K562 (cell line): ENCODE measurements around the gene FOSL2. TPM values are rescaled to one million over a fixed set of nuclear protein-coding genes. Genes with fewer than 3 reads are reported as not detected.

Source experiments
- ATAC-seq: fragments of 200-7000 bp; cut with Tn5 transposase; 3 replicates; pipeline ENCODE4 v1.9.1; 2020; ENCODE audit warnings: moderate library complexity
- BruUV-seq: library from RNA; stranded (reverse); fragments of 400-500 nt; replicated peaks from 2 replicates; lab custom pipeline; 2021; lab: Mats Ljungman, UMichigan
- CTCF ChIA-PET: fragments of 300-600 bp; formaldehyde crosslinking; extraction: SDS; loops from one replicate; lab custom pipeline; 2021; ENCODE audit warnings: low intra/inter-chr PET ratio; lab: Yijun Ruan, JAX
- POLR2A ChIA-PET: fragments of 300-600, 350-650 bp; sonication (Branson Sonifier 250); formaldehyde crosslinking; extraction: SDS; loops from one replicate; lab custom pipeline; 2021; ENCODE audit warnings: antibody characterized with exemption, inconsistent platforms; lab: Yijun Ruan, JAX
- DNase-seq, 4 experiments: peaks; one replicate each; pipeline versions ENCODE4 v3.0.0 to v3.0.0-alpha.2; 2011 to 2018; ENCODE audit warnings: low spot score in 3 of 4, mixed read lengths in 3 of 4; ENCODE audit errors: extremely low read depth in 1 of 4
- FAIRE-seq: peaks from 2 replicates; lab custom pipeline; 2011; peaks lifted over from hg19 to GRCh38; lab: Jason Lieb, UNC
- H2AFZ ChIP-seq: 2 replicates; pipeline ENCODE4 v1.6.0; 2011; ENCODE audit warnings: low read depth, low read length, control low read depth, inconsistent platforms
- H3K27ac ChIP-seq: fragments of 200-600 bp; 3 replicates; pipeline ENCODE4 v1.8.0; 2011; ENCODE audit warnings: low read depth, mild to moderate bottlenecking, control low read depth, inconsistent platforms, low read length, moderate library complexity, mixed read lengths; ENCODE audit errors: extremely low read depth
- H3K27me3 ChIP-seq, 2 experiments: fragments of 300-600 bp in 1 of 2; 2 replicates in 1 of 2; 3 replicates in 1 of 2; pipeline versions ENCODE4 v1.6.0 to v1.8.0; 2011; ENCODE audit warnings: inconsistent platforms in 2 of 2, low read length in 2 of 2, mild to moderate bottlenecking in 1 of 2, mixed read lengths in 1 of 2, moderate library complexity in 1 of 2; ENCODE audit not compliant: control insufficient read depth in 2 of 2, insufficient read depth in 2 of 2
- H3K36me3 ChIP-seq: fragments of 300-600 bp; 3 replicates; pipeline ENCODE4 v1.8.0; 2011; ENCODE audit warnings: mild to moderate bottlenecking, low read length, inconsistent platforms; ENCODE audit not compliant: control insufficient read depth, insufficient read depth
- H3K4me1 ChIP-seq, 2 experiments: fragments of 200-600 bp in 1 of 2; replicated peaks in 1 of 2; 2 replicates in 1 of 2; 3 replicates in 1 of 2; pipeline versions ENCODE4 v1.5.1 to v1.8.0; 2011; ENCODE audit warnings: inconsistent platforms in 2 of 2, low read length in 2 of 2, mild to moderate bottlenecking in 1 of 2, mixed read lengths in 1 of 2, moderate library complexity in 1 of 2; ENCODE audit not compliant: control insufficient read depth in 2 of 2, insufficient read depth in 2 of 2
- H3K4me2 ChIP-seq: 2 replicates; pipeline ENCODE4 v1.6.1; 2011; ENCODE audit warnings: low read length, control low read depth, inconsistent platforms, mixed read lengths; ENCODE audit not compliant: insufficient read depth
- H3K4me3 ChIP-seq: fragments of 200-600 bp; sonication (generic), shearing (Covaris generic); 2 replicates; pipeline ENCODE4 v1.5.1; 2016; ENCODE audit warnings: control low read depth, inconsistent platforms
- H3K79me2 ChIP-seq: fragments of 200-600 bp; 3 replicates; pipeline ENCODE4 v1.8.0; 2011; ENCODE audit warnings: low read length, inconsistent platforms; ENCODE audit not compliant: control insufficient read depth, insufficient read depth
- H3K9ac ChIP-seq, 2 experiments: 2 replicates each; pipeline versions ENCODE4 v1.6.0 to v1.6.1; 2011; ENCODE audit warnings: low read depth in 2 of 2, low read length in 2 of 2, control low read depth in 1 of 2, inconsistent platforms in 1 of 2, mild to moderate bottlenecking in 1 of 2, mixed read lengths in 1 of 2; ENCODE audit not compliant: insufficient read depth in 1 of 2
- H3K9me1 ChIP-seq: one replicate; pipeline ENCODE4 v1.6.0; 2011; ENCODE audit warnings: inconsistent platforms, mild to moderate bottlenecking, low read length, moderate library complexity; ENCODE audit not compliant: control insufficient read depth, insufficient read depth
- H3K9me3 ChIP-seq: replicated peaks from 2 replicates; pipeline ENCODE4 v1.5.1; 2011; ENCODE audit warnings: low read depth, low read length, inconsistent platforms; ENCODE audit not compliant: control insufficient read depth, insufficient read depth
- H4K20me1 ChIP-seq: replicated peaks from 2 replicates; pipeline ENCODE4 v1.6.1; 2011; ENCODE audit warnings: low read length, inconsistent platforms, mixed read lengths; ENCODE audit not compliant: control insufficient read depth, insufficient read depth
- ASH1L ChIP-seq: fragments of 450-650 bp; IDR thresholded peaks from 2 replicates; pipeline ENCODE4 v1.6.1; 2018; ENCODE audit warnings: borderline replicate concordance, mild to moderate bottlenecking, low read depth; ENCODE audit not compliant: partially characterized antibody
- BRF1 ChIP-seq: IDR thresholded peaks from 3 replicates; pipeline ENCODE4 v1.6.1; 2011; ENCODE audit warnings: borderline replicate concordance, mild to moderate bottlenecking; ENCODE audit not compliant: insufficient read length; ENCODE audit errors: extremely low read depth
- CC2D1A ChIP-seq: fragments of 450-650 bp; IDR thresholded peaks from 2 replicates; pipeline ENCODE4 v1.6.1; 2017; ENCODE audit warnings: mild to moderate bottlenecking
- KDM1A ChIP-seq, 2 experiments: fragments of 450-650 bp; IDR thresholded peaks; 2 replicates each; pipeline ENCODE4 v1.6.1; 2016; ENCODE audit warnings: mild to moderate bottlenecking in 2 of 2
- MCM5 ChIP-seq: fragments of 450-650 bp; IDR thresholded peaks from 2 replicates; pipeline ENCODE4 v1.6.1; 2016; ENCODE audit warnings: low read depth
- PHF20 ChIP-seq: fragments of 450-650 bp; IDR thresholded peaks from 2 replicates; pipeline ENCODE4 v1.6.1; 2018; ENCODE audit not compliant: partially characterized antibody
- SNRNP70 ChIP-seq: fragments of 200-400 bp; formaldehyde crosslinking; optimal IDR thresholded peaks from 2 replicates; pipeline ENCODE3; 2017; ENCODE audit warnings: low read depth, low read length
- TEAD4 ChIP-seq, 2 experiments: sonication (generic) in 1 of 2; formaldehyde crosslinking in 1 of 2; IDR thresholded peaks; 2 replicates each; pipeline versions ENCODE4 v1.6.1 to v1.8.0; 2012 to 2022; ENCODE audit warnings: borderline replicate concordance in 1 of 2, inconsistent platforms in 1 of 2, low read length in 1 of 2, mild to moderate bottlenecking in 1 of 2, missing genetic modification reagents in 1 of 2
- ZNF75A ChIP-seq: fragments of 450-650 bp; formaldehyde crosslinking; IDR thresholded peaks from 2 replicates; pipeline ENCODE4 v1.4.0; 2020; ENCODE audit warnings: mild to moderate bottlenecking
- ZNF778 ChIP-seq: fragments of 450-650 bp; formaldehyde crosslinking; IDR thresholded peaks from 2 replicates; pipeline ENCODE4 v1.4.0; 2020; ENCODE audit warnings: mild to moderate bottlenecking, moderate library complexity
- WGBS: fragments of 100-300 bp; shearing (Covaris generic); methylation state at CpG from one replicate; pipeline ENCODE4 v1.1.6; 2016; ENCODE audit warnings: low coverage, mixed read lengths; ENCODE audit not compliant: insufficient coverage; ENCODE audit errors: missing lambda C conversion rate; 5-methylcytosine and 5-hydroxymethylcytosine counted together
- in situ Hi-C: fragments of 300-500 bp; cut with MboI; formaldehyde crosslinking; loops from 4 replicates; pipeline ENCODE4 v1.15.0; 2018; ENCODE audit warnings: inconsistent platforms, mixed read lengths
- intact Hi-C: fragments of 100-400 bp; cut with micrococcal nuclease; formaldehyde crosslinking; loops from 2 replicates; pipeline ENCODE4 v1.14.2; 2022
- polyA plus RNA-seq, 8 experiments: library from polyadenylated mRNA; depleted of rRNA in 4 of 8; stranded (reverse) in 5 of 8; unstranded in 3 of 8; fragments of >200 nt; fragmentation: Nextera tagmentation in 2 of 8; fragmentation: Illumina TruSeq in 1 of 8; extraction: Ambion mirVana in 2 of 8; extraction: Trizol in 1 of 8; gene quantifications; 2 replicates each; pipeline versions ENCODE4 v1.2.1 to v1.2.3, GENCODE V29; 2011 to 2014; ENCODE audit warnings: inconsistent platforms in 1 of 8, missing spikeins in 1 of 8
- total RNA-seq, 7 experiments: library from RNA; depleted of rRNA in 6 of 7; stranded (reverse); fragments of >200 nt in 6 of 7; fragmentation: Illumina TruSeq in 2 of 7; extraction: Trizol in 2 of 7; gene quantifications; 2 replicates each; pipeline versions ENCODE4 v1.2.1 to v1.2.3, GENCODE V29; 2011 to 2021; ENCODE audit warnings: low replicate concordance in 1 of 7
- TF ChIP-seq, protein P1 (sequence below): fragments of 250-450 bp; sonication (Bioruptor Pico); IDR thresholded peaks from 2 replicates; pipeline ENCODE4 v1.8.0; 2022; ENCODE audit warnings: moderate library complexity, mild to moderate bottlenecking, inconsistent platforms
- TF ChIP-seq, protein P2 (sequence below): fragments of 250-450 bp; sonication (Bioruptor Pico); IDR thresholded peaks from 2 replicates; pipeline ENCODE4 v1.4.0; 2020; ENCODE audit warnings: mild to moderate bottlenecking, moderate library complexity, borderline replicate concordance
- TF ChIP-seq, protein P3 (sequence below): fragments of 200-800 bp; sonication (Bioruptor generic); IDR thresholded peaks from 2 replicates; pipeline ENCODE4 v1.6.1; 2017; ENCODE audit warnings: missing genetic modification characterization, missing compliant biosample characterization
- TF ChIP-seq, protein P4 (sequence below): fragments of 250-450 bp; sonication (Bioruptor Pico); IDR thresholded peaks from 2 replicates; pipeline ENCODE4 v1.8.0; 2022; ENCODE audit warnings: inconsistent platforms

FOSL2 gene
- total and polyA plus RNA-seq, 9 of the 15 experiments (the other 6 are each of a cell fraction or from before 2014, with no cell fraction given), result 0.04 to 2.9 (median 0.80) TPM

DNA sequence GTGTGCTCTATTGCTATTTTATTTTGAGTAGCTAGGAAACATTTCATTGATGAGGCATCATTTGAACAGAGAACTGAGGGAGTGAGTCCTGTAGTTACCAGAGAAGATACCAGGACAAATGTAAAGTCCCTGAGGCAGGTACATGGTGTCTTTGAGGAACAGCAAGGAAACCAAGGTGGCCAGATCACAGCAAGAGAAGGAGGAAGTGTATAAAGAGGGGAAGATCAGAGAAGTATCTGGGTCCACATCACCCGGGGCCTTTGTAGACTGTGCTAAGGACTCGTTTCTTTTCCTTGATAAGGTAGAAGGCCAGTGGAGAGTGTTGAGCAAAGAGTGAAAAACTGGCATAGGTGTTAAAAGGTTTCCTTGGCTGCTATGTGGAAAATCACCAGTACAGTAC, 68.4 kb downstream of the FOSL2 start:
- peaks cover 0 to 17% of the 10 kb centered on the region in 2 experiments; a peak in 3 of 5 replicates for H3K27me3 ChIP-seq
- DNase-seq (no peak), FAIRE-seq (no peak), ATAC-seq (no peak)
- no peaks in the 10 kb centered on the region for H4K20me1 ChIP-seq
- H3K4me2 ChIP-seq, result no peak overlapping the region
- peaks cover 0 to 3% of the 10 kb centered on the region in 2 experiments; a peak in 1 of 5 replicates for H3K4me1 ChIP-seq
- H3K9me3 ChIP-seq, result no peaks in the 10 kb centered on the region
- intact Hi-C loops, result no loop called here
- WGBS, result 0% methylated on average over 2 of the region's 2 CpGs
- no peaks in the 10 kb centered on the region for H3K36me3 ChIP-seq
- no peak overlapping the region for H3K4me3 ChIP-seq
- in situ Hi-C loops, result no loop called here
- ChIA-PET CTCF (no interaction called here), POLR2A (interaction anchor here (0.7 kb wide), 1 partner anchor 779 kb away, joined by 3 read pairs; no protein-coding TSS in a partner anchor)
- no peak overlapping the region for H2AFZ ChIP-seq
- no peaks in the 10 kb centered on the region for H3K79me2 ChIP-seq
- no peak overlapping the region for H3K9ac ChIP-seq
- BruUV-seq, result no TSS peak
- H3K27ac ChIP-seq, result no peak overlapping the region
- H3K9me1 ChIP-seq, result no peaks in the 10 kb centered on the region
- TF ChIP-seq ZNF778 (no peak), ASH1L (no peak), KDM1A (IDR thresholded peaks at IDR 0.05) (no peak), MCM5 (no peak), ZNF75A (CRISPR knock-in tag) (no peak), PHF20 (no peak), BRF1 (no peak), TEAD4 (IDR thresholded peaks at IDR 0.05; ENCODE audit: low read length) (no peak), TEAD4 (CRISPR knock-in tag; IDR thresholded peaks at IDR 0.05; ENCODE audit: borderline replicate concordance) (no peak), CC2D1A (no peak), SNRNP70 (no peak)
- TF ChIP-seq, protein P1, sequence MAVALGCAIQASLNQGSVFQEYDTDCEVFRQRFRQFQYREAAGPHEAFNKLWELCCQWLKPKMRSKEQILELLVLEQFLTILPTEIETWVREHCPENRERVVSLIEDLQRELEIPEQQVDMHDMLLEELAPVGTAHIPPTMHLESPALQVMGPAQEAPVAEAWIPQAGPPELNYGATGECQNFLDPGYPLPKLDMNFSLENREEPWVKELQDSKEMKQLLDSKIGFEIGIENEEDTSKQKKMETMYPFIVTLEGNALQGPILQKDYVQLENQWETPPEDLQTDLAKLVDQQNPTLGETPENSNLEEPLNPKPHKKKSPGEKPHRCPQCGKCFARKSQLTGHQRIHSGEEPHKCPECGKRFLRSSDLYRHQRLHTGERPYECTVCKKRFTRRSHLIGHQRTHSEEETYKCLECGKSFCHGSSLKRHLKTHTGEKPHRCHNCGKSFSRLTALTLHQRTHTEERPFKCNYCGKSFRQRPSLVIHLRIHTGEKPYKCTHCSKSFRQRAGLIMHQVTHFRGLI, result no peak
- TF ChIP-seq, protein P2, sequence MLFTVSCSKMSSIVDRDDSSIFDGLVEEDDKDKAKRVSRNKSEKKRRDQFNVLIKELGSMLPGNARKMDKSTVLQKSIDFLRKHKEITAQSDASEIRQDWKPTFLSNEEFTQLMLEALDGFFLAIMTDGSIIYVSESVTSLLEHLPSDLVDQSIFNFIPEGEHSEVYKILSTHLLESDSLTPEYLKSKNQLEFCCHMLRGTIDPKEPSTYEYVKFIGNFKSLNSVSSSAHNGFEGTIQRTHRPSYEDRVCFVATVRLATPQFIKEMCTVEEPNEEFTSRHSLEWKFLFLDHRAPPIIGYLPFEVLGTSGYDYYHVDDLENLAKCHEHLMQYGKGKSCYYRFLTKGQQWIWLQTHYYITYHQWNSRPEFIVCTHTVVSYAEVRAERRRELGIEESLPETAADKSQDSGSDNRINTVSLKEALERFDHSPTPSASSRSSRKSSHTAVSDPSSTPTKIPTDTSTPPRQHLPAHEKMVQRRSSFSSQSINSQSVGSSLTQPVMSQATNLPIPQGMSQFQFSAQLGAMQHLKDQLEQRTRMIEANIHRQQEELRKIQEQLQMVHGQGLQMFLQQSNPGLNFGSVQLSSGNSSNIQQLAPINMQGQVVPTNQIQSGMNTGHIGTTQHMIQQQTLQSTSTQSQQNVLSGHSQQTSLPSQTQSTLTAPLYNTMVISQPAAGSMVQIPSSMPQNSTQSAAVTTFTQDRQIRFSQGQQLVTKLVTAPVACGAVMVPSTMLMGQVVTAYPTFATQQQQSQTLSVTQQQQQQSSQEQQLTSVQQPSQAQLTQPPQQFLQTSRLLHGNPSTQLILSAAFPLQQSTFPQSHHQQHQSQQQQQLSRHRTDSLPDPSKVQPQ (CRISPR knock-in tag), result no peak
- TF ChIP-seq, protein P3, sequence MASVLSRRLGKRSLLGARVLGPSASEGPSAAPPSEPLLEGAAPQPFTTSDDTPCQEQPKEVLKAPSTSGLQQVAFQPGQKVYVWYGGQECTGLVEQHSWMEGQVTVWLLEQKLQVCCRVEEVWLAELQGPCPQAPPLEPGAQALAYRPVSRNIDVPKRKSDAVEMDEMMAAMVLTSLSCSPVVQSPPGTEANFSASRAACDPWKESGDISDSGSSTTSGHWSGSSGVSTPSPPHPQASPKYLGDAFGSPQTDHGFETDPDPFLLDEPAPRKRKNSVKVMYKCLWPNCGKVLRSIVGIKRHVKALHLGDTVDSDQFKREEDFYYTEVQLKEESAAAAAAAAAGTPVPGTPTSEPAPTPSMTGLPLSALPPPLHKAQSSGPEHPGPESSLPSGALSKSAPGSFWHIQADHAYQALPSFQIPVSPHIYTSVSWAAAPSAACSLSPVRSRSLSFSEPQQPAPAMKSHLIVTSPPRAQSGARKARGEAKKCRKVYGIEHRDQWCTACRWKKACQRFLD (CRISPR knock-in tag), result no peak
- TF ChIP-seq, protein P4, sequence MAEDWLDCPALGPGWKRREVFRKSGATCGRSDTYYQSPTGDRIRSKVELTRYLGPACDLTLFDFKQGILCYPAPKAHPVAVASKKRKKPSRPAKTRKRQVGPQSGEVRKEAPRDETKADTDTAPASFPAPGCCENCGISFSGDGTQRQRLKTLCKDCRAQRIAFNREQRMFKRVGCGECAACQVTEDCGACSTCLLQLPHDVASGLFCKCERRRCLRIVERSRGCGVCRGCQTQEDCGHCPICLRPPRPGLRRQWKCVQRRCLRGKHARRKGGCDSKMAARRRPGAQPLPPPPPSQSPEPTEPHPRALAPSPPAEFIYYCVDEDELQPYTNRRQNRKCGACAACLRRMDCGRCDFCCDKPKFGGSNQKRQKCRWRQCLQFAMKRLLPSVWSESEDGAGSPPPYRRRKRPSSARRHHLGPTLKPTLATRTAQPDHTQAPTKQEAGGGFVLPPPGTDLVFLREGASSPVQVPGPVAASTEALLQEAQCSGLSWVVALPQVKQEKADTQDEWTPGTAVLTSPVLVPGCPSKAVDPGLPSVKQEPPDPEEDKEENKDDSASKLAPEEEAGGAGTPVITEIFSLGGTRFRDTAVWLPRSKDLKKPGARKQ, result no peak
